Vagina (tissue), 2 donors: Measurements from ENCODE around the gene PGBD5. TPM values are rescaled to one million over a fixed set of nuclear protein-coding genes. Genes with fewer than 3 reads are reported as not detected.

Source experiments
- DNase-seq, 2 donors: peaks; one replicate each; pipeline ENCODE4 v3.0.0-alpha.2; 2017; ENCODE audit errors: extremely low spot score in 2 of 2
- H3K27ac ChIP-seq: fragments of 200-600 bp; sonication (generic); one replicate; pipeline ENCODE4 v1.5.1; 2019
- H3K27me3 ChIP-seq: fragments of 200-600 bp; sonication (generic); one replicate; pipeline ENCODE4 v1.5.1; 2019
- H3K36me3 ChIP-seq, 2 donors: fragments of 200-600 bp; sonication (generic); one replicate each; pipeline ENCODE4 v1.5.1; 2017 to 2019
- H3K4me1 ChIP-seq: fragments of 200-600 bp; sonication (generic); one replicate; pipeline ENCODE4 v1.5.1; 2019
- H3K4me3 ChIP-seq, 2 donors: fragments of 200-600 bp; sonication (generic); 1 replicate in 1 of 2; 2 replicates in 1 of 2; pipeline ENCODE4 v1.5.1; 2016 to 2019
- H3K9me3 ChIP-seq: fragments of 200-600 bp; sonication (generic); one replicate; pipeline ENCODE4 v1.5.1; 2019
- POLR2A ChIP-seq, 2 donors: fragments of 450-650 bp; IDR thresholded peaks; one replicate each; pipeline ENCODE4 v1.6.1; 2017; ENCODE audit warnings: antibody characterized with exemption in 2 of 2, mild to moderate bottlenecking in 2 of 2, moderate library complexity in 2 of 2
- POLR2AphosphoS5 ChIP-seq, 2 donors: sonication (generic); formaldehyde crosslinking; IDR thresholded peaks; one replicate each; pipeline ENCODE4 v1.9.0; 2017; ENCODE audit warnings: antibody characterized with exemption in 2 of 2, mild to moderate bottlenecking in 2 of 2, low read depth in 1 of 2; ENCODE audit not compliant: insufficient read depth in 1 of 2
- intact Hi-C: fragments of 100-400 bp; cut with DNase I; formaldehyde crosslinking; loops from one replicate; pipeline ENCODE4 v1.15.1; 2023
- total RNA-seq: library from RNA; depleted of rRNA; stranded (reverse); fragments of >200 nt; gene quantifications from one replicate; pipeline ENCODE4 v1.2.3, GENCODE V29; 2016
- TF ChIP-seq, protein P1 (sequence below), 3 experiments: fragments of 450-650 bp in 2 of 3; fragments of 200-600 bp in 1 of 3; sonication (generic) in 1 of 3; IDR thresholded peaks; one replicate each; pipeline ENCODE4 v1.5.1; 2017 to 2019; ENCODE audit warnings: antibody characterized with exemption in 3 of 3, mild to moderate bottlenecking in 2 of 3, moderate library complexity in 2 of 3

PGBD5 gene
- total RNA-seq, 1 donor from 2014 or later: 0.98 TPM

DNA sequence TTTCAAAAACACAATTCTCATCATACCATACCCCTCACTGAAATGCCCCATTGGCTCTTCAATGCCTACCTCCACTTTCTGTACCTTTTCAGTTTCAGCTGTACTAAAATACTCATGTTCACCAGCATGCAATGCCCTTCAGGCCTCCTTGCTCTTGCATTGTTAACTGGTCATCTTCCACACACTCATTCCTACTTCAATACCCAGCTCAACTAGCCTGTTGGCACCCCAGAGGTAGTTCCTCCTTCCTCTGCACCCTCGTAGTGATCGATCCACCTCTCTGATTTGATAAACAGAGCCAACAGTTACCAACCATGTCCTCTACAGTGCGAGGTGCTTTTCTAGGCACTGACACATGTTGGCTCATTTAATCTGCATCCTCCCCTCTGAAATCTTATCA is 46.7 kb downstream of the PGBD5 start:
- DNase-seq: no peak
- Histone ChIP-seq H3K27me3 (no peaks in the 10 kb centered on the region), H3K4me3 (no peak overlapping the region), H3K4me1 (no peaks in the 10 kb centered on the region), H3K36me3 (no peaks in the 10 kb centered on the region), H3K9me3 (peaks cover 8% of the 10 kb centered on the region), H3K27ac (no peak overlapping the region)
- TF ChIP-seq POLR2AphosphoS5 (IDR thresholded peaks at IDR 0.05; ENCODE audit: insufficient read depth in 1 of 2, low read depth in 1 of 2) (no peak), POLR2A (IDR thresholded peaks at IDR 0.05) (no peak)
- TF ChIP-seq, protein P1, sequence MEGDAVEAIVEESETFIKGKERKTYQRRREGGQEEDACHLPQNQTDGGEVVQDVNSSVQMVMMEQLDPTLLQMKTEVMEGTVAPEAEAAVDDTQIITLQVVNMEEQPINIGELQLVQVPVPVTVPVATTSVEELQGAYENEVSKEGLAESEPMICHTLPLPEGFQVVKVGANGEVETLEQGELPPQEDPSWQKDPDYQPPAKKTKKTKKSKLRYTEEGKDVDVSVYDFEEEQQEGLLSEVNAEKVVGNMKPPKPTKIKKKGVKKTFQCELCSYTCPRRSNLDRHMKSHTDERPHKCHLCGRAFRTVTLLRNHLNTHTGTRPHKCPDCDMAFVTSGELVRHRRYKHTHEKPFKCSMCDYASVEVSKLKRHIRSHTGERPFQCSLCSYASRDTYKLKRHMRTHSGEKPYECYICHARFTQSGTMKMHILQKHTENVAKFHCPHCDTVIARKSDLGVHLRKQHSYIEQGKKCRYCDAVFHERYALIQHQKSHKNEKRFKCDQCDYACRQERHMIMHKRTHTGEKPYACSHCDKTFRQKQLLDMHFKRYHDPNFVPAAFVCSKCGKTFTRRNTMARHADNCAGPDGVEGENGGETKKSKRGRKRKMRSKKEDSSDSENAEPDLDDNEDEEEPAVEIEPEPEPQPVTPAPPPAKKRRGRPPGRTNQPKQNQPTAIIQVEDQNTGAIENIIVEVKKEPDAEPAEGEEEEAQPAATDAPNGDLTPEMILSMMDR (IDR thresholded peaks at IDR 0.05): no peak
- intact Hi-C loops: no loop called here

DNA sequence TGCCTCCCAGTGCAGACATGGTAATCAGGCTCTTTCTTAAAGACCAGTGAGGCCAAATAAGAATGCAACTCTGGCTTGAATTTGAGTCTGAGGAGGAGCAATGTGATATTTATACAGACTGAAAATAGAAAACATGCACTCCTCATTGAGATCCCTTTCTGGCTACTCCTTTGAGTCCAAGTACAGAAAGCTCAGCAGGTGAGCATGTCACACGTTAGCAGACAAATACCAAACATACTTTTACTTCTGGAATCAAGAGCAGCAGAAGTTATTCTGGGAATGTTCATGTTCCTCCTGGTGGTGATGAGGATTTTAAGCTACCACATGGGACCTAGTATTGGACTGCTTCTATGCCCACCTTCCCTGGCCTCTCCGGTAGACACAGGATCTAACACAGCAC is 48.3 kb downstream of the PGBD5 start:
- no peak for DNase-seq
- TF ChIP-seq, protein P1 (IDR thresholded peaks at IDR 0.05): no peak
- no peak for TF ChIP-seq POLR2AphosphoS5 (IDR thresholded peaks at IDR 0.05; ENCODE audit: insufficient read depth in 1 of 2, low read depth in 1 of 2)
- no peak for TF ChIP-seq POLR2A (IDR thresholded peaks at IDR 0.05)
- Histone ChIP-seq H3K27me3 (no peaks in the 10 kb centered on the region), H3K36me3 (no peaks in the 10 kb centered on the region), H3K27ac (no peak overlapping the region), H3K4me1 (no peaks in the 10 kb centered on the region), H3K9me3 (peaks cover 8% of the 10 kb centered on the region), H3K4me3 (no peak overlapping the region)
- intact Hi-C loops: no loop called here

DNA sequence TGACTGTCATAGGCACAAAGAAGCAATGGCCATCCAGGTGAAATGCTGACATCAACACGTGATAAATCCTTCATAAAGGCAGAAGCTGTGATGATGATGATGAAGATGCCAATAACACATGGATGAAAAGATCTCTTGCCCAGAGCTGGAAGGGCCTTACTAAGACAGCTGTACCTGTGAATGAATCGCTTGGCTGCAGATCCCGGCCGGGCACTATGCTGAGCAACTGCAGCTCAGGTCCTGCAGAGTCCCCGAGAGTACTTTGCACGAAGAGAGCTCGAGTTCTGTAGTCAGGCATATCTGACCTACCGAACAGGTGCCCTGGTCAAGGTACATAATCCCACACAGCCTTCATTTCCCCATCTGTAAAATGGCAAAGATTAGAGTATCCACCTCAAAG is 48.8 kb downstream of the PGBD5 start:
- H3K27me3 ChIP-seq: no peaks in the 10 kb centered on the region

DNA sequence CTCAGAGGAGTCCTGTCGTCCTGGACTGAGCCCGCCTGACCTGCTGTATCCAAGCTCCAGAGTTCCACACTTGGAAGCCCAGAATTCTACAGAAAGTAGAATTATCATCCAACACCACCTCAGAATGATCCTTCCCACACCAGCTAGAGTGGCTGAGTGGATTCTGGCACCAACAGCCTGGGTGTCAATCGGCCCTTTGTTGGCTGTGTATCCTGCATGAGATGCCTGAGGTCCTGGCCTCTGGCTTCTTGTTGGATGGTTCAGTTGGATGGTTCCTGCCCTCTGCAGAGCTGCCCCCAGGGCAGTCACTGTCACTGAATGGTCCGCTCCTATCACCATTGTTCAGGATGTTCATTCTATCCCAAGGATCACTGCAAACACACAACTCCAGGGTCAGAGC is 49.8 kb downstream of the PGBD5 start:
- DNase-seq: no peak
- intact Hi-C loops: no loop called here
- H3K36me3 ChIP-seq: no peaks in the 10 kb centered on the region

More for the DNA sequence above, 48.8 kb downstream of the PGBD5 start:
- Histone ChIP-seq H3K4me1 (no peaks in the 10 kb centered on the region), H3K4me3 (no peak overlapping the region), H3K36me3 (no peaks in the 10 kb centered on the region), H3K27ac (no peak overlapping the region), H3K9me3 (peaks cover 8% of the 10 kb centered on the region)
- intact Hi-C loops: no loop called here
- DNase-seq: no peak
- TF ChIP-seq, protein P1 (IDR thresholded peaks at IDR 0.05): no peak
- TF ChIP-seq POLR2A (IDR thresholded peaks at IDR 0.05): no peak
- TF ChIP-seq POLR2AphosphoS5 (IDR thresholded peaks at IDR 0.05; ENCODE audit: insufficient read depth in 1 of 2, low read depth in 1 of 2): no peak

DNA sequence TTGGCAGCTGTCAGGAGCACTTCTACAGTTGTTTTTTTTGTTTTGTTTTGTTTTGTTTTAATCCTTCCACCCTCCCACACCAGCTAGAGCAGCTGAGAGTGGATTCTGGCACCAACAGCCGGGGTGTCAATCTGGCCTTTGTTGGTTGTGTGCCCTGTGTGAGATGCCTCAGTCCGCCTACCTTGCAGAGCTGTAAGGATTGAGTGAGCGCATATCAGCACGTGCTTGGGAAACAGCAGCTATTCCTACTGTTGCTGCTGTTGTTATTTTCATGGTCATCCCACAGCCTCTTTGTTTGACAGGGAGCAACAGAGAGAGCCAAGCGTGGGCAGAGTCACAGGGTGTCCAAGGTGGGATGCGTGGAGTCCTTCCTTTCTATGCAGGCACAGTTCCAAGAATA is 50.4 kb downstream of the PGBD5 start:
- no peaks in the 10 kb centered on the region for H3K27me3 ChIP-seq
- intact Hi-C loops: no loop called here
- H3K4me1 ChIP-seq: no peaks in the 10 kb centered on the region
- no peak overlapping the region for H3K4me3 ChIP-seq
- H3K9me3 ChIP-seq: peaks cover 8% of the 10 kb centered on the region
- TF ChIP-seq, protein P1 (IDR thresholded peaks at IDR 0.05): no peak
- TF ChIP-seq POLR2AphosphoS5 (IDR thresholded peaks at IDR 0.05; ENCODE audit: insufficient read depth in 1 of 2, low read depth in 1 of 2) (no peak), POLR2A (IDR thresholded peaks at IDR 0.05) (no peak)
- H3K27ac ChIP-seq: no peak overlapping the region
- no peaks in the 10 kb centered on the region for H3K36me3 ChIP-seq
- no peak for DNase-seq

More for the DNA sequence above, 49.8 kb downstream of the PGBD5 start:
- Histone ChIP-seq H3K27me3 (no peaks in the 10 kb centered on the region), H3K9me3 (peaks cover 8% of the 10 kb centered on the region), H3K27ac (no peak overlapping the region), H3K4me1 (no peaks in the 10 kb centered on the region), H3K4me3 (no peak overlapping the region)
- TF ChIP-seq POLR2AphosphoS5 (IDR thresholded peaks at IDR 0.05; ENCODE audit: insufficient read depth in 1 of 2, low read depth in 1 of 2) (no peak), POLR2A (IDR thresholded peaks at IDR 0.05) (no peak)
- TF ChIP-seq, protein P1 (IDR thresholded peaks at IDR 0.05): no peak
